HG03064 (cell line): ENCODE measurements around the gene U2AF1.
"Not testable (repeated sequence)": the region's sequence is repeated elsewhere in the genome, so short reads cannot be mapped to it uniquely, and the experiment has no call there.

Experiments
- ATAC-seq: cut with Tn5 transposase; IDR thresholded peaks from one replicate; pipeline ENCODE4 v1.9.1; 2021; ENCODE audit warnings: low read depth; ENCODE audit not compliant: unreplicated experiment

The U2AF1 gene

DNA sequence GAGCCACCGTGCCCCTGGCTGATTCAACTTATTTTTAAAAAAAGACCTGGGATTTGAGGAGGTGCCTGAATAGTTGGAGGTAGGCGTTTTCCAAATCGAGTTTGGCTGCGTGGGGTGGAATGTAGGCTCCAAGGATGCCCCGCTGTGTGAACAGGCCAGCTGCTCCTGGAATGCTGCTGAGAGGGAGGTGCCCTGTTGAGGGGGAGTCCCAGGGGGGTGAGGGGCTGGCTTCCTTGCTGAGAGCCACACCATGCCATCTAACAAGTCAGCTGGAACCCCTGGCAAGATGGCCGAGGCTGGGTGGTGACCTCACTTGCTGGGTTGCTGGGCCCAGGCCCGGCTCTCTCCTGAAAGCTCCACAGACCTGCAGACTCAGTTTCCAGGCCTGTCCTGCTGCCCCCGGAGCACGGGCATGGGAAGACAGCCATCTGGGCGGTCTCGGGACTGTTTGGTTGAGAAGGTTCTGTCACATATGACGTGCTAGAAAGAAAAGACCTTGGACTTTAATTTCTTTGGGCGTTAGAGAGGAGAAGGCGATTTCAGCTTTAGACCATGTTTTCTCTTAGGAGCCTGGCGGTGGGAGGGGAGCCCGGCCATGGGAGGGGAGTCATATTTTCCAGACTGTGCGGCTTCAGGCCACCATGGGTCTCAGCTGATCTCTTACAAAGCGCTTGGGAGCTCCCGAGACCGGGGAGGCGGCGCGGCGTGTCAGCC lies 24.6 kb downstream of the U2AF1 start:
- not testable (repeated sequence) for ATAC-seq

DNA sequence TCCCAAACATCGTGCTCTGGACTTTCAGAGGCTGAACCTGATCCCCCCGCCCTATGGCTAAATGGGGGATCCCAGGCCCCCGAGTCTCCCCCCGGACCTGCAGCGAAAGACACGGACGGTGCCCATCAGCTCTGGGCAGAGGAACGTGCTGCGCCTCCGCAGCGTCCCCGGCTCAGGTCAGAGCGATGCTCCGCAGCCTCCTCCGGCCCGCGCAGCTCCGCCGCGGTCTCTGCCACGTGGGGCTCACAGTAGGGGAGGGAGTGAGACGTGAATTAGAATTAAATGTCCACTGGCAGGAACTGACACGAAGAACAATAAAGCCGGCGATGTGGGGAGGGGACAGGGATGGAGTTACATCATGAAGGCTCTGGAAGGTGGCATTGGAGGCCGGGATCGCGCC lies 30.7 kb downstream of the U2AF1 start:
- ATAC-seq: not testable (repeated sequence)

DNA sequence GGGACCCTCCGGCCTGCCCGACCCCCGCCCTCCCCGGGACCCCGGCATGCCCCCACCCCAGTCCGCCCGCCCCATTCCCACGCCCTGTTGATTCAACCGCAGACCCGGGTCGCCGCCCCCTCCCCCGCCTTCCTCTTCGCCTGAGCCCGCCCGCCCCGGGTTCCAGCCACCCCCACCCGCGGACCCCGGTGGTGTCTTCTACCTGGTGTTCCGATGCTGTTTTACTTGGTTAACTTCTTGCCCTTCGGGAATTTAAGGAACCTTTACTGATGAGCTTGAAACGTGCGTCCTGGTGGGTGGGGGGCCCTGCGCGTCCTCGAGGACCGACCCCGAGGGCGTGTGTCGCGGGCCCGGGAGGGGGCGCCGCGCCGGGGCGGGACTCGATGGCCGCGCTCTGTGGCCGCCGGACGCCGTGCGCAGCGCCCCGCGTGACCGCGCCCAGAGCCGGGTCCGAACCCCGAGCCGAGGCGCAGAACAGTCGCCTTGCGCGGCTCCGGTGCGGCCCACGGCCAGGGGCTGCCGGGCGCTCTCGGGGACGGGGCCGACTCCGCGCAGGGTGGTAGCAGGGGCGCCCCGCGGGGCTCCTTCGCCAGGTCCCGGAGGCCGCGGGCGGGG lies 31.2 kb downstream of the U2AF1 start:
- not testable (repeated sequence) for ATAC-seq

DNA sequence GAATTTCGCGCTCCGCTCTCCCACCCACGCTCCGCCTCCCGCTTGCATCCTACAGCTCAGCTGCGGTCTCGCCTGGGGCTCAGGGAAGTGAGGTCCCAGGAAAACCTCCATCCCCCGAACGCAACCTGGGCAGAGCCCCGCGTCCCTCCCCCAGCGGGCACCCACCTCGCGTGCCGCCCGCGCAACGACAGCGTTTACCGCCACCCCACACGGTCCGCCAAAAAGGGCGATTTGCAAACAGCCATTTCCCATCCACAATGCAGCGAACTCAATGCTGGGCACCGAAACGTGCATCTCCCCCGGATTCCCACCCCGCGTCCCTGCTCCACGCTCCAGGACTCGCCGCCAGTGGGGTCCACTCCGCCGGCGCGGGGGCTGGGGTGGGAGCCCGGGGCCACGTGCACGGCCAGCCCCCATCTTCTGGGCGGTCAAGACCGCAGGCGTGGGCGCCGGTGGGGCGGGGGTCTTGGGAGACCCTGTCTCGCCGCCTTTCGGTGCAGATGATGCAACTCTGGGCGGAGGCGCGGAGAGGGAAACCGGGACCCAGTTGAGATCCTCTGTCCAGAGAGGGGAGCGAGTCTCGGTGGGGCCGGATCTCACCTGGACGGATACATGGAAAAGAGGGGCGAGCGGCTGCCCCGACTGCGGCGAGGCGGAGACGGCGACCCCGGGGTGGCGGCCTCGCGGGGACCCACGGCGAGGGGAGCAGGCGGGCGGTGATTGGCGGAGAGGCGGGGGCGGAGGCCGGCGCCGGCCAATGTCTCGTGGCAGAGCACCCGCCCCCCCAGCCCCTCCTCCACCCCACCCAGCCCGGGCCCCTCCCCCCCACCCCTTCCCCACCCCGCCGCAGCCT lies 32.0 kb downstream of the U2AF1 start, which contains the start of gene CBS:
CBS (minus strand) TSS at position 666 of the 853 bp plus-strand sequence. CDS start 3,642 bp downstream, outside the sequence.
- ATAC-seq: not testable (repeated sequence)

DNA sequence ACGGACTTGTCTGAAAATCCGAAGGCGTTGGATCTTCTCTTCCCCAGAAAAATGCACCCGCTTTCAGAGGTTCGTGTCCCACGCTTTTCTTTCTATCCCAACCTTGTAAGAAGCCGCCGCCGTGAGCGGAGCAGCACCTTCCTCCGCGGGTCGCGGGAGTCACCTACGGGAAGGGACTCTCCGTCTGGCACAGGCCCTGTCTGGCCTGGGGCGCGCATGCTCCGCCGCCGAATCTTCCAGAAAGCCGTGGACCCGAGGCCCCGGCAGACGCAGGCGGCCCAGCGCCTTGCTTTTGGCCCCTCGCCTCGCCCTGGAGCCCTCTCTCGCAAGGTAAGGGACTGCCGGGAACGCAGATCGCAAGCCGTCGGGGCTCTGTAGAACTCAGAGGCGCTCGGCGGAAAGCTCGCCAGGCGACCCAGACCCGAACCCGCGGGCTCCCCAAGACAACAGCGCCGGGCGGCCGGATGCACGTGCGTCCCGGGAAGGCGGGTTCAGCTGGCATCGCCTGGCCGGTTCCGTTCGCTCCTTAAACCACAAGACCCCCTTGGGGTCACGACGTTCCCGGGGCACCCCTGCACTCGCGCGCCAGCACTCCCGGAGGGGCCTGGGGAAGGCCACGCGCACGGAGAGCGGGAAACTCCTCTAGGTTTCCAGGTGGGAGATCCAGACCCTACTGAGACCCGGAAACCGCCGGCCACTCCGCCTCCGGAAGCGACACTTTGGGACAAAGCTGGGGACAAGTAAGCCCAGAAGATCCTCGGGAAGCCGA lies 32.8 kb downstream of the U2AF1 start:
- ATAC-seq: not testable (repeated sequence)

DNA sequence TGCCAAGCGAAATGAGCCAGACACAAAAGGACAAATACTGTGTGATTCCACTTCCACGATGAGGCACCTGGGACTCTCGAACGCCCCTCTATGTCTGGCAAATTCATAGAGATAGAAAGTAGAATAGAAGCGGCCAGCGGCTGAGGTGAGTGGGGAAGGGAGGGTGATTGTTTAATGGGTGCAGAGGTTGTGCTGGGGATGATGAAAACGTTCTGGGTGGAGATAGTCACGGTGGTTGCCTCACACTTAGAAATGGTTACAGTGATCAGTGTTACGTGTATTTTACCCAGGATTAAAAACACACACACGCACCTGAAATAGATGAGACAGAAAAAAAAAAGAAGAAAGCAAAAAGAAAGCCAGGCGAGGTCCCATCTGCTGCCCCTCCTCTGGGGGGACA lies 34.6 kb downstream of the U2AF1 start:
- ATAC-seq: not testable (repeated sequence)

DNA sequence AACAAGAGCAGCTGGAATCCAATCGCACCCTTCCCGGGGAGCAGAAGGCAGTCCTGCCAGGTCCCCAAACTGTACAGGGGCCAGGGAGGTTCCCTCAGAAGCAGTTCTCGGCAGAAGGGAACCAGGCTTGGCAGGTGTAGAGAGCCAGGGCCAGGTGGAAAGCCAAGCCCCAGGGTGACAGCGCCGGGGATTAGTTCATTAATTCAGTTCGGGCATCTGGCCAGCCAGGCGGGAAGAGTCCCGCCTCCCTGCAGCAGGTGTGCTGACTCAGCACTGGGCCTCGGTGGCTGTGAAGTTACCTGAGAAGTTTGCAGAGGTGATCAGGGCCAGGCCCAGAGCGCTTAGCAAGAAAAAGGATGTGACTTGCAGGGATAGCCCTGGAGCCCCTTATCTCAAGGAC lies 37.7 kb downstream of the U2AF1 start:
- ATAC-seq: not testable (repeated sequence)

DNA sequence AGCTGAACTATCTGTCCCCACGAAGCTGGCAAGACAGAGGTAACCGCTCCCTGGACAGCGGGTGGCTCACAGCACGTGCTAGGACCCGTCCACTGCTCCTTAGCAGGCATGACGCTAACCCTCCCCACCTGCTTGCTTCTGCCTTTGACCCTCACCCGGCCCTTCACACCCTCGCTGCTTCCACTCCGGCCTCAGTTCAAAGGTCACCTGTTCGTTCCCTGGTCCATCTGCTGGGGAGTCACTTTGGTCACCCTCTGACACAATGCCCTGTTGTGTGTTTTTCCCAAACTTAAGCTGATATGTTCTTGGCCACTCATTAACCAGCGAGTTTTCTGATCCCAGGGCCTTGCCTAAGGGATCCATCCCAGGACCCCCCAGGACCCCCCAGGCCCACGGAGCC lies 39.3 kb downstream of the U2AF1 start:
- not testable (repeated sequence) for ATAC-seq

DNA sequence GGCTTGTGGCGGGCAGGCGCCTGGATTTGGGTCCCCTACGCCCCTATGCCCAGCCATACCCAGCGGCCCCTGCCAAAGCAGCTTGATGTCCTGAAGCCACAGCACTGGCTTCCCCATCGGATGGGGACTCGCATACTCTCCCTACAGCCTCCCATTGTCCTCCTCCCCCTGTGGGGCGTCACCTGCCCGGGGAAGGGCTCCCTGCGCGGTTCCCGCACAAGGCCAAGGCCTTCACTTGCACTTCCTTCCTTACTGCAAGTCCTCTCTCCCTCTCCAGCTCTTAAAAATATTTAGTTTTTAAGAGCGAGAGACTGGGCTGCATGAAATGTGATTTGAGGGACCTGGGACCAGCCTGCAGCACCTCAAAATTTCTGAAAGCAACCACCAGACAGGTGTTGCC lies 40.7 kb downstream of the U2AF1 start:
- not testable (repeated sequence) for ATAC-seq

DNA sequence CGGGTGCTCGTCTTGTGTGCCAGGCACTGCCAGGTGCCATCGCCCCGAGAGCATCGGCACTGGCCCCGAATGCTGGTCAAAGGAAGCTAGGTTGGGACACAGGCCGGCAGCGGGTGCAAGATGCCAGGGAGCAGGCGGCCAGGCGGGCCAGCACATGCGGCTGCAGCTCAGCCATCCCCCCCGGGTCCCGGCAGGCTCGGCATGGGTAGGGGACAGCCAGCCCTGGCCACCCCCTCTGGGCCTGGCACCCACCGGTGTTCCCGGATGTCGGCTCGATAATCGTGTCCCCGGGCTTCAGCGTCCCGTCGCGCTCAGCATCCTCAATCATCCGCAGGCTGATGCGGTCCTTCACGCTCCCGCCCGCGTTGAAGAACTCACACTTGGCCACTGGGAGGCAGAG lies 41.4 kb downstream of the U2AF1 start:
- not testable (repeated sequence) for ATAC-seq

DNA sequence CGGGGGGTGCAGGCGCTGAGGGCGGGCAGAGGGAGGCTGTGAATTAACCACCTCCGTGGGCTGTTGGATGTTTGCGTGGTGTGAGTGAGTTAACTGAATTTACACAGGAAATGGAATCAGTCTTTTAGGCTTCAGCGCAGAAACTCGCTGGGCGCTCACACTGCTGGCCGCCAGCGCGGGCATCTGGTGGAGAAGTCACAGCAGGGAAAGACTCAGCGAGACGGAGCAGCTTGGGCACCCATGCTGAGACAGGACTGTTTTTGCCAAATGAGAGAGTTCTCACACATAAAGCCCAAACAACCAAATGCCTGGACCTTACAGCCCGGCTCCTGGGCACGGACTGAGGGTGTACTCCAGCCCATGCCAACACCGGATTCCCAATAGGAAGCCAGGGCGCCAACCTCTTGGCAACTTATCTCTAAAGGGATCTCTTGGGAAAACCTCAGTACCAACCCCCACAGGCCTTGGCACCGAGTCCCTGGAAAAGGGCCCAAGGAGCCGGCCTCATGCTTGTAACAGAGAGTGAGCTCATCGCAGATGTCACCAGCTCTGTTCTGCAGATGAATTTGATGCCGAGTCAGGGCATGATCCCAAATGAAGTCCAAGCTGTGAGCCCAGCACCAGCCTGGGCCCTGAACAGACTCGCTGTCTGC lies 43.0 kb downstream of the U2AF1 start:
- ATAC-seq: not testable (repeated sequence)

DNA sequence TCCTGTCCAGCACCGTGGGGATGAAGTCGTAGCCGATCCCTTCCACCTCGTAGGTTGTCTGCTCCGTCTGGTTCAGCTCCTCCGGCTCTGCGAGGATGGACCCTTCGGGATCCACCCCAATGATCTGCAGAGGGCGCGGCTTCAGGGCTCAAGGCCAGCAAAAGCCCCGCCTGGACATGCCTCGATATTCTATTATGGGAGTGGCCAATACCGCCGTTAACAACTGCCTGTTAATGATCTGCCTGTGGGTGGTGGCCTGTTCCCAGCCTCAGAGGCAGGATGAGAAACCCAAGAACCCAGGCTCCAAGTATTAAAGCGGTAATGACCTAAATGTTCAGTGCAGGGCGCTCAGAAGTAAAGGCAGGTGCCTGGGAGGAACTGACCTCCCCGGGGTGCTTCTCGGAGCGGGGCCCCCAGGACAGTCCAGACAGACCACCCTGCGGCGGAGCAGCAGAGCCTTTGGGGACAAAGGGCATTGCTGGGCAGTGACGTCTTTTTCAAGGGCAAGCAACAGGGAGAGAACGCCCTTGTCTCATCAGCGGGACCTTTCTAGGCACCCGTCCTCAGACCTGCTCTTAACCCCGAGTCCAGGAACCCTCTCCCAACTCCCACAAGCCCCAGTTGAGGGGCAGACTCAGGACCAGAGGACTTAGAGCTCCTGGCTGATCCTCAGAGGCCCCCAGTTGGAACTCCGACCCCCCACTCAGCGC lies 44.3 kb downstream of the U2AF1 start:
- not testable (repeated sequence) for ATAC-seq

DNA sequence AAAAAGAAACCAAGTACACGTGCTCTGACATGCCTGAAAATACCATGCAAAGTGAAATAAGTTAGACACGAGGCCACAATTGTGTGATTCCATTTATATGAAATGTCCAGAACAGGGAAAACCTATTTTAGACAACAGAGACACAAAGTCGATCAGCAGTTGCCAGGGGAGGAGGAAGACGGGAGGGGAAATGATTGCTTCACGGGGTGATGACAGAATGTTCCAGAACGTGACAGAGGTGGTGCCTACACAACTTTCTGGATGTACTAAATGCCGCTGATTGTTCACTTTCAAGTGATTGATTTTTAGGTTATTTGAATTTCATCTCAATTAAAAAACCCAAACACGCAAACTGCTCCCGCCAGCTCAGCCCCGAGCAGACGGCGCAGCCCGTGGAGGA lies 54.3 kb downstream of the U2AF1 start:
- ATAC-seq: not testable (repeated sequence)

DNA sequence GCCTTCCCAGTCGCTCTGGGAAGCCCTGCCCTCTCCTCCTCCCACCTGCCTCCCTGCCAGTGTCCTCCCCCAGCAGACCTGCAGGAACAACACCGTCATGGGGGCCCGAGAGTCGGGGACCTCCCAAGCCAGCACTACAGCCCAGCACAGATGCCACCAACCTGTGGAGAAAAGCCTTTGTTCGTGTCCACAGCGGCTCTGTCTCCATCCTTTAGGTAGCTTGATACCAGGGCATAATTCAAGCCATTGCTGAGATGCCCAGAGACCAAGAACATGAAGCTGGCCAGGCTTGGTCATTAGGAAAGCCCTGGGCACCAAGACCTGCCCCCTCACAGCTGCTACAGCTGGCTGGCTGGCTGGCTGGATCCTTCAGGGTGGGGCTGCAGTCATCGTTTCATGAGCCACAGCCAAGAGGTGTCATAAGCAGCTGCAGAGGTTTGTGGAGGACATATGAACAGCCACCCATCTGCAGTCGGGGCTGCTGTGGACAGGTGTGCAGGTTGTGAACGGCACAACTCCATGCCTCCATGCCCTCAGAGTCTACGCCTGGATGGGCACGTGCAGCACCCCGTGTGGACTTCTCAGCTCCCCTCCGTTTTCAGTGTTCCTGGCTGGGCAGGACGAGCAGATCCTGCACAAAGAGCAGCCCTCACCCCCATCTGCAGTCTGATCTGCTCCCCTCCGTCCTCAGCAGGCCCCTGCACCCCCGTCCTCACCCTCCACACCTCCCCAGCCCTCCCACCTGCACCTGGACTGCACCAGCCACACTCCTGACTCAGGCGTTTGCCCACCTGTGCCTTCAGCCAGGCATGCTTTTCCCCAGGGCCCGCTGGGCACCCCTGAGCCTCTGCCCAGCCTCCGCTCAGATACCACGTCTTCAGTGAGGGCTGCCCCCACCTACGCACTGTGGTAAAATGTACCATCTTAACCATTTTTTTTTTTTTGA lies 61.2 kb downstream of the U2AF1 start:
- not testable (repeated sequence) for ATAC-seq

DNA sequence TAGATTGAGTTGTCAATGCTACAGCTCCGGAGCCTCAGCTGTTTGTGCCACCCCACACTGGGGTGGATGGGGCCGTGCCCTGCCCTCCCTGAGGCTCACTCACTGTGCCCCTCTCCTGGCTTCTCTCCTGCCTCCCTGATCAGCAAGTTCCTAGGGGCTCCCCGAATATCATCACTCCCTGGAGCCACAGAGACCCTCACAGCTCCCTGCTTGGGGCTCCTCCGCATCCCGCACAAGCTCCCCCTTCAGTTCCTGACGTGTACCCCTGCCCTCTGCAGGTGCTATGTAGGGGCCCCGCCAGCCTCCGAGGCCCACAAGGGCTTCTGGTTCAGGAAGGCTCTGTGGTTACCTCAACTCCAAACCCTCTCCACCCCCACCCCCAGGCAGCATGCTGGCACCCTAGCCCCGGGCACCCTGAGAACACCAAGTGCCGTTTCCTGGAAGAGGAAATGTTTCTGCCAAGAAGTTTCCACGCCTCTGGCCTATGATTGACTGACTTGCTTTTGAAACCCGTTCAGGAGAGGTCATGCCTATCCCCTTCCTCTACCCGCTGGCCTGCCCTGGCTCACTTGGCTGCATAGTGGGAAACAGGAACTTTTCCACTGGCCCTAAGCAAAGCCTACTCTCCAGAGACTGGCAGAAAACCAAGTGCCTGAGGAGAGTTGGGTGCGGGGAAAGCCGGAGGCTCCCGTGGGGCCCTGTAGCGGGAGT lies 62.0 kb downstream of the U2AF1 start:
- not testable (repeated sequence) for ATAC-seq

DNA sequence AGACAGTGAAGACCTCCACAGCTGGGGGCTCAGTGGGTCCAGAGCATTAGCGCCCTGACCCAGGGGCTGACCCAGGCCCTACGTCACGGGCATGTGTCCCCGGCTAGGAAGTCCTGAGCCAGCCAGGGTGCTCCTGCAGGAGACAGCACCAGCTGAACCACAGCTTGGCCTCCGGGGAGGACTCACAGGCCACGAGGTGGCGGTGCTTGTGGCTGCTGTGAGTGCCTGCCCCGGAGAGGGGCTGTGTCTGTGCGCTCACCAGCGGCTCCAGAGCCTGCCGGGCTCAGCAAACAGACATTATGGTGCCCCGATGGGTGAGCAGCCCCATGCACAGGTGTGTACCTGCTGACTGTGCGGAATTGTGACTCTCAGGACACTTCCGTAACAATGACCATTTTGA lies 62.8 kb downstream of the U2AF1 start:
- not testable (repeated sequence) for ATAC-seq

DNA sequence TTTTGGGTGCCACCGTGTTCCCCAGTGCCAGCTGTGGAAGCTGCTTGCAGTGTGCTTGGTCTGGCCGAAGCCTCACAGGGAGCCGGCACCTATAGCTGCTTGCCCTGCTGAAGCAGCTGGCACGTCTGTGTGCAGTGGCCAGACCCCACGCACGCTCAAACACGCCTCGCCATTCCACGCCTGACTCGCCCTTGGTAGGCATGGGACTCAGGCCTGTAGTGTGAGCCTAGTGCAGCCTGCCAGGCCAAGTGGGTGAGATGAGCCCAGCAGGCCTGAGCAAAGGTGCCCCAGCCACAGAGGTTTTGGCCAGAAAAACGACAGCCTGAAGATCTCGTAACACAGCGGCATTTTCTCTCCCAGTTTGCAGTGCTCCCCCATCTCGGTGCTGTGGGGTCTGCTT lies 64.1 kb downstream of the U2AF1 start:
- not testable (repeated sequence) for ATAC-seq
